Endothelial cell of umbilical vein (primary cell): ENCODE measurements around the gene ANKRD39. TPM values are rescaled to one million over a fixed set of nuclear protein-coding genes. Genes with fewer than 3 reads are reported as not detected.

ENCODE experiments used
- BruUV-seq: library from RNA; stranded (reverse); fragments of 400-500 nt; replicated peaks from 2 replicates; lab custom pipeline; 2021; lab: Mats Ljungman, UMichigan
- CTCF ChIA-PET: fragments of 300-600, 350-600 bp; sonication (Branson Sonifier 250); formaldehyde crosslinking; loops from one replicate; lab custom pipeline; 2021; ENCODE audit warnings: antibody characterized with exemption, inconsistent platforms; lab: Charles Lee
- POLR2A ChIA-PET: fragments of 300-600, 350-600 bp; sonication (Branson Sonifier 250); formaldehyde crosslinking; loops from one replicate; lab custom pipeline; 2021; ENCODE audit warnings: antibody characterized with exemption, inconsistent platforms; lab: Charles Lee
- DNase-seq: peaks from one replicate; pipeline ENCODE4 v3.0.0-alpha.2; 2011; ENCODE audit warnings: low read depth, low spot score
- FAIRE-seq: peaks from 2 replicates; lab custom pipeline; 2011; peaks lifted over from hg19 to GRCh38; lab: Jason Lieb, UNC
- H2AFZ ChIP-seq: 2 replicates; pipeline ENCODE4 v1.6.0; 2012; ENCODE audit warnings: low read depth, low read length, control low read depth, inconsistent platforms
- H3K27ac ChIP-seq: 2 replicates; pipeline ENCODE4 v1.5.1; 2011; ENCODE audit warnings: low read depth, mild to moderate bottlenecking, control low read depth, low read length, moderate library complexity; ENCODE audit not compliant: insufficient read depth
- H3K27me3 ChIP-seq, 2 experiments: 2 replicates each; pipeline versions ENCODE4 v1.6.0 to v1.6.1; 2011; ENCODE audit warnings: low read length in 2 of 2, mixed read lengths in 1 of 2; ENCODE audit not compliant: control insufficient read depth in 2 of 2, insufficient read depth in 2 of 2
- H3K36me3 ChIP-seq, 2 experiments: 2 replicates in 1 of 2; 3 replicates in 1 of 2; pipeline ENCODE4 v1.5.1; 2011; ENCODE audit warnings: low read length in 2 of 2, mild to moderate bottlenecking in 1 of 2, moderate library complexity in 1 of 2; ENCODE audit not compliant: control insufficient read depth in 2 of 2, insufficient read depth in 2 of 2; ENCODE audit errors: extremely low read depth in 1 of 2
- H3K4me1 ChIP-seq: 3 replicates; pipeline ENCODE4 v1.5.1; 2011; ENCODE audit warnings: mild to moderate bottlenecking, low read length; ENCODE audit not compliant: control insufficient read depth, insufficient read depth; ENCODE audit errors: extremely low read depth
- H3K4me2 ChIP-seq: 2 replicates; pipeline ENCODE4 v1.6.1; 2011; ENCODE audit warnings: low read length, control low read depth, mixed read lengths; ENCODE audit not compliant: insufficient read depth
- H3K4me3 ChIP-seq, 3 experiments: fragments of 200-600 bp in 1 of 3; sonication (generic), shearing (Covaris generic) in 1 of 3; replicated peaks in 1 of 3; 2 replicates each; pipeline ENCODE4 v1.5.1; 2011 to 2016; ENCODE audit warnings: control low read depth in 3 of 3, low read length in 3 of 3, mild to moderate bottlenecking in 2 of 3, inconsistent platforms in 1 of 3, low read depth in 1 of 3, moderate library complexity in 1 of 3; ENCODE audit not compliant: insufficient read depth in 1 of 3
- H3K79me2 ChIP-seq: 2 replicates; pipeline ENCODE4 v1.6.0; 2012; ENCODE audit warnings: low read length, inconsistent platforms; ENCODE audit not compliant: control insufficient read depth, insufficient read depth
- H3K9ac ChIP-seq: replicated peaks from 2 replicates; pipeline ENCODE3; 2011; ENCODE audit warnings: low read length, control low read depth; ENCODE audit not compliant: insufficient read depth; ENCODE audit errors: extremely low read depth
- H3K9me1 ChIP-seq: replicated peaks from 3 replicates; pipeline ENCODE4 v1.6.0; 2011; ENCODE audit warnings: mild to moderate bottlenecking, low read length; ENCODE audit not compliant: control insufficient read depth, insufficient read depth; ENCODE audit errors: extremely low read depth
- H3K9me3 ChIP-seq: replicated peaks from 2 replicates; pipeline ENCODE4 v1.5.1; 2012; ENCODE audit warnings: low read length, inconsistent platforms; ENCODE audit not compliant: control insufficient read depth, insufficient read depth
- H4K20me1 ChIP-seq: replicated peaks from 2 replicates; pipeline ENCODE3; 2011; ENCODE audit warnings: mild to moderate bottlenecking, low read length; ENCODE audit not compliant: control insufficient read depth, insufficient read depth; ENCODE audit errors: extremely low read depth
- EZH2 ChIP-seq: IDR thresholded peaks from 2 replicates; pipeline ENCODE4 v1.6.1; 2012; ENCODE audit warnings: borderline replicate concordance, low read depth, mild to moderate bottlenecking, moderate library complexity, low read length, inconsistent platforms; ENCODE audit not compliant: severe bottlenecking
- FOS ChIP-seq: IDR thresholded peaks from 2 replicates; pipeline ENCODE4 v1.6.1; 2011; ENCODE audit warnings: mild to moderate bottlenecking, low read length, moderate library complexity, borderline replicate concordance; ENCODE audit not compliant: insufficient read depth
- GATA2 ChIP-seq: IDR thresholded peaks from 2 replicates; pipeline ENCODE4 v1.7.0; 2011; ENCODE audit warnings: low read depth, mild to moderate bottlenecking, moderate library complexity, mixed read lengths, low read length; ENCODE audit not compliant: insufficient read length, insufficient read depth
- JUN ChIP-seq: IDR thresholded peaks from 2 replicates; pipeline ENCODE4 v1.6.1; 2011; ENCODE audit warnings: borderline replicate concordance, low read depth; ENCODE audit not compliant: insufficient read length, insufficient read depth
- MAX ChIP-seq: IDR thresholded peaks from 2 replicates; pipeline ENCODE4 v1.6.1; 2011; ENCODE audit not compliant: insufficient read depth, insufficient read length
- MYC ChIP-seq: IDR thresholded peaks from one replicate; pipeline ENCODE4 v1.6.1; 2011; ENCODE audit warnings: mild to moderate bottlenecking, low read depth, low read length
- POLR2A ChIP-seq: IDR thresholded peaks from 2 replicates; pipeline ENCODE4 v1.6.1; 2012; ENCODE audit warnings: low read depth, mild to moderate bottlenecking, control low read depth, low read length
- POLR2AphosphoS5 ChIP-seq: IDR thresholded peaks from 2 replicates; pipeline ENCODE4 v1.6.1; 2012; ENCODE audit warnings: low read depth, mild to moderate bottlenecking, control low read depth, low read length, moderate library complexity; ENCODE audit not compliant: insufficient read depth
- dilution Hi-C: fragments of 300-500 bp; cut with MboI; formaldehyde crosslinking; loops from one replicate; pipeline ENCODE4 v1.15.0; 2019; ENCODE audit warnings: low sequenced_read_pairs; ENCODE audit not compliant: extremely low pct_ligation_motif_present
- intact Hi-C: fragments of 100-400 bp; cut with micrococcal nuclease; formaldehyde crosslinking; loops from one replicate; pipeline ENCODE4 v1.10.0; 2022
- polyA plus RNA-seq, 4 experiments: library from polyadenylated mRNA; depleted of rRNA in 3 of 4; stranded (reverse) in 3 of 4; unstranded in 1 of 4; fragments of >200 nt; gene quantifications; 2 replicates each; pipeline versions ENCODE4 v1.2.1 to v1.2.3, GENCODE V29; 2011 to 2012; ENCODE audit warnings: missing spikeins in 1 of 4
- total RNA-seq: library from RNA; stranded (reverse); gene quantifications from 2 replicates; pipeline ENCODE4 v1.2.3, GENCODE V29; 2021
- TF ChIP-seq, protein P1 (sequence below), 2 donors: IDR thresholded peaks; 1 replicate in 1 of 2; 2 replicates in 1 of 2; pipeline ENCODE4 v1.5.1; 2011; ENCODE audit warnings: low read length in 2 of 2, mild to moderate bottlenecking in 2 of 2, moderate library complexity in 2 of 2, control low read depth in 1 of 2, inconsistent platforms in 1 of 2, low read depth in 1 of 2; ENCODE audit not compliant: insufficient read depth in 1 of 2; ENCODE audit errors: extremely low read depth in 1 of 2

ANKRD39 gene
- total and polyA plus RNA-seq, 2 donors (not counting 3 experiments of a cell fraction or from before 2014, with no cell fraction given), result 14.7 to 17.9 TPM

GRCh38 chr2:96807127-96807471 is 50.7 kb downstream of the ANKRD39 start:
- no peaks in the 10 kb centered on the region for H3K36me3 ChIP-seq
- no peak overlapping the region for H2AFZ ChIP-seq
- H3K9me3 ChIP-seq, result no peaks in the 10 kb centered on the region
- H3K4me1 ChIP-seq, result no peaks in the 10 kb centered on the region
- DNase-seq, result no peak
- dilution Hi-C loops (no loop called here), intact Hi-C loops (no loop called here)
- no peak overlapping the region for H3K4me3 ChIP-seq
- ChIA-PET CTCF (interaction anchor here (1.9 kb wide), 1 partner anchor 9 kb away, joined by 5 read pairs; the partner anchor contains the start of gene CNNM3), POLR2A (interaction anchor here (0.6 kb wide), 2 partner anchors 16 to 51 kb away, joined by 4 to 14 read pairs; partner anchors contain the start of gene ANKRD39)
- BruUV-seq, result no TSS peak
- no peaks in the 10 kb centered on the region for H3K27me3 ChIP-seq
- no peaks in the 10 kb centered on the region for H3K79me2 ChIP-seq
- no peaks in the 10 kb centered on the region for H4K20me1 ChIP-seq
- H3K9me1 ChIP-seq, result no peaks in the 10 kb centered on the region
- H3K9ac ChIP-seq, result no peak overlapping the region
- no peak overlapping the region for H3K27ac ChIP-seq
- no peak for FAIRE-seq
- no peak overlapping the region for H3K4me2 ChIP-seq
- no peak for TF ChIP-seq FOS
- no peak for TF ChIP-seq POLR2A
- TF ChIP-seq, protein P1, sequence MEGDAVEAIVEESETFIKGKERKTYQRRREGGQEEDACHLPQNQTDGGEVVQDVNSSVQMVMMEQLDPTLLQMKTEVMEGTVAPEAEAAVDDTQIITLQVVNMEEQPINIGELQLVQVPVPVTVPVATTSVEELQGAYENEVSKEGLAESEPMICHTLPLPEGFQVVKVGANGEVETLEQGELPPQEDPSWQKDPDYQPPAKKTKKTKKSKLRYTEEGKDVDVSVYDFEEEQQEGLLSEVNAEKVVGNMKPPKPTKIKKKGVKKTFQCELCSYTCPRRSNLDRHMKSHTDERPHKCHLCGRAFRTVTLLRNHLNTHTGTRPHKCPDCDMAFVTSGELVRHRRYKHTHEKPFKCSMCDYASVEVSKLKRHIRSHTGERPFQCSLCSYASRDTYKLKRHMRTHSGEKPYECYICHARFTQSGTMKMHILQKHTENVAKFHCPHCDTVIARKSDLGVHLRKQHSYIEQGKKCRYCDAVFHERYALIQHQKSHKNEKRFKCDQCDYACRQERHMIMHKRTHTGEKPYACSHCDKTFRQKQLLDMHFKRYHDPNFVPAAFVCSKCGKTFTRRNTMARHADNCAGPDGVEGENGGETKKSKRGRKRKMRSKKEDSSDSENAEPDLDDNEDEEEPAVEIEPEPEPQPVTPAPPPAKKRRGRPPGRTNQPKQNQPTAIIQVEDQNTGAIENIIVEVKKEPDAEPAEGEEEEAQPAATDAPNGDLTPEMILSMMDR (IDR thresholded peaks at IDR 0.05; ENCODE audit: extremely low read depth in 1 of 2, insufficient read depth in 1 of 2, low read depth in 1 of 2, low read length in 2 of 2), result no peak
- TF ChIP-seq EZH2, result no peak
- no peak for TF ChIP-seq GATA2
- TF ChIP-seq MAX, result no peak
- TF ChIP-seq POLR2AphosphoS5, result no peak
- TF ChIP-seq MYC, result no peak
- TF ChIP-seq JUN, result no peak
